Fibroblast of skin of left quadriceps (primary cell): ENCODE data around the gene CRYBA1.

Source experiments
- DNase-seq, 2 experiments: peaks; one replicate each; pipeline ENCODE4 v3.0.0-alpha.2; 2013; ENCODE audit warnings: low read depth in 2 of 2

Gene CRYBA1

DNA sequence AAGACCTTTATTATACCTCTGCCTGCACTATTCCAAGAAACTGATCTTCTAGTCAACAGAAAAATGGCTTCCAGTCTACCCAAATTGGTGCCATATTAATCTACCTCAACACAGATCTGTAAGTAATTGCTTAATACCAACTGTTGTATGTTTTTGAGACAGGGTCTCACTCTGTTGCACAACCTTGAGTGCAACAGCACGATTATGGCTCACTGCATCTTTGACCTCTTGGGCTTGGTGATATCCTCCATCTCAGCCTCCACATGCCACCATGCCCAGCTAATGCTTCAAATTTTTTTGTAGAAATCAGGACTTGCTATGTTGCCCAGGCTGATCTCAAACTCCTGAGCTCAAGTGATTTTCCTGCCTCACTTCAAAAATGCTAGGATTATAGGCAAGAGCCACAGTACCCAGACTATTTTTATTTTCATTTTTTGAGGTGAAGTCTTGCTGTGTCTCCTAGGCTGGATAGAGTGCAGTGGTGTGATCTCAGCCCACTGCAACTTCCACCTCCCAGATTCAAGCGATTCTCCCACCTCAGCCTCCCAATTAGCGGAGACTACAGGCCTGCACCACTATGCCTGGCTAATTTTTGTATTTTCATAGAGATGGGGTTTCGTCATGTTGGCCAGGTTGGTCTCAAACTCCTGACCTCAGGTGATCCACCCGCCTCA lies 32.9 kb downstream of the CRYBA1 start:
- DNase-seq = no peak

DNA sequence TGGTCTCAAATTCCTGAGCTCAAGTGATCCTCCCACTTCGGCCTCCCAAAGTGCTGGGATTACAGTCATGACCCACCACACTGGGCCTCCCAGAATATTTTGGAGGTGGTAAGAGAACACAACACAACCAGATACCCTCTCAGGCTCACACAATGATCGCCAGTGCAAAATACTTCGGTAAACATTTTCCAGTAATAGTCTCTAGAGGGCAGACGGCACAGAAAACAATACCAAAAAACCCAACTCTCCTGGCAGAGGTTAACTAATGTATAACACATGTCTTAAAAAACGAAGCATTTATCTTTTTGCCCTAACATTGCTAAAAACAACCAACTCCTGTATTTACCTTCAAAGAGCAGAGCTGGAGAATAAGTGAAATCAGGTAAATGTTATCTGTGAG lies 36.8 kb downstream of the CRYBA1 start:
- no peak for DNase-seq

DNA sequence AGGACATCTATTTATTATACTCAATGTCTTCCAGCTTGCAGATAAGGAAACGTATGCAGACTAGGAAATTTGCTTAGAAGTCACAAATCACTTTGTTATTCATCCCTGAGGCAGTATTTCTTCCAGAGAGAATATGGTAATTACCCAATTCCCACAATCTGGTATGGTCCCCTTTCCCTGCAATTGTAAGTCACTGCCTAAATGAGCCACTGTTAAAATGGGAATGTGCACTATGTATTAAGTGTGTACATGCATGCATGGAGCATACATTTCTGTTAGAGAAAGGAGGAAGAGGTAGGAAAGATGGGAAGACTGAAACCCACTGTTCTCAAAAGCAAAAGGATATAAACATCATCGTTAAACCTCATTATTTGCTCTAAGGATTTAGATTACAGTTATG lies 37.3 kb downstream of the CRYBA1 start:
- no peak for DNase-seq

DNA sequence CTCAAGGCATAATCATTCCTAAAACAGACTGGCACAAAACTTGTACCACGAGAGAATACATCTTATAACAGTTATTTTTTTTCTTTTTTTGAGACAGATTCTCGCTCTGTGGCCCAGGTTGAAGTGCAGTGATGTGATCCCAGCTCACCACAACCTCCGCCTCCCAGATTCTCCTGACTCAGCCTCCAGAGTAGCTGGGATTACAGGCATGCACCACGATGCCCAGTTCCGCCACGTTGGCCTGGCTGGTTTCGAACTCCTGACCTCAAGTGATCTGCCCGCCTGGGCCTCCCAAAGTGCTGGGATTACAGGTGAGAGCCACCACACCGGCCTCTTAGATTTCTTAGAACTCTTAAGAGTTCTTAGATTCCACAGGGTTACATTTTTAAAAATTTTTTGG lies 43.2 kb downstream of the CRYBA1 start:
- DNase-seq = no peak

DNA sequence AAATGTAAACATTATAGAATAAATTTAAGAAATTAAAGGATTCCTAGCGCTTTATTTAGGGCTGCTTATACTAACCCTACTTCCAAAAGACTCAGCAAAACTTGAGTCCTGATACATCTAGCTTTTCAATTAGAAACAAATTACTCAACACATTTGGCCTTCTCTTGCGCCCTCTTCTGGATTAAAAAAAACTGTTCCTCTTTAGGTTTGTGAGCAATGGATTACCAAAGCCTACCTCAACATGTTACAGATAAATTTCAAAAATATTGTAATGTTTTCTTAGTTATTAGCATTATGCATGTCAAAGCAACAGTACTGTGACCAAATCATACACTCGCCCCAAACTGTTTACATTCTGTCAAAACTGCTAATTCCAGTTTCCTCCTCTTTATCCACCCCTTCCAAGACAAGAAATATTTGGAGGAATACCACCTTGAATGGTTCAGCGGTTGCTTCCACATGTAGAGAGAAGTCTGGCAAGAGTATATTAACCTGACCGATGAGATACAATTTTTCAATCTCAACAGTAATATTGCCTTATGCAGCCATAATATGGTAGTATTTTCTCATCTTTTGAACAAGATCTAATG lies 44.6 kb downstream of the CRYBA1 start:
- DNase-seq = peak; percentile 45 to 51

DNA sequence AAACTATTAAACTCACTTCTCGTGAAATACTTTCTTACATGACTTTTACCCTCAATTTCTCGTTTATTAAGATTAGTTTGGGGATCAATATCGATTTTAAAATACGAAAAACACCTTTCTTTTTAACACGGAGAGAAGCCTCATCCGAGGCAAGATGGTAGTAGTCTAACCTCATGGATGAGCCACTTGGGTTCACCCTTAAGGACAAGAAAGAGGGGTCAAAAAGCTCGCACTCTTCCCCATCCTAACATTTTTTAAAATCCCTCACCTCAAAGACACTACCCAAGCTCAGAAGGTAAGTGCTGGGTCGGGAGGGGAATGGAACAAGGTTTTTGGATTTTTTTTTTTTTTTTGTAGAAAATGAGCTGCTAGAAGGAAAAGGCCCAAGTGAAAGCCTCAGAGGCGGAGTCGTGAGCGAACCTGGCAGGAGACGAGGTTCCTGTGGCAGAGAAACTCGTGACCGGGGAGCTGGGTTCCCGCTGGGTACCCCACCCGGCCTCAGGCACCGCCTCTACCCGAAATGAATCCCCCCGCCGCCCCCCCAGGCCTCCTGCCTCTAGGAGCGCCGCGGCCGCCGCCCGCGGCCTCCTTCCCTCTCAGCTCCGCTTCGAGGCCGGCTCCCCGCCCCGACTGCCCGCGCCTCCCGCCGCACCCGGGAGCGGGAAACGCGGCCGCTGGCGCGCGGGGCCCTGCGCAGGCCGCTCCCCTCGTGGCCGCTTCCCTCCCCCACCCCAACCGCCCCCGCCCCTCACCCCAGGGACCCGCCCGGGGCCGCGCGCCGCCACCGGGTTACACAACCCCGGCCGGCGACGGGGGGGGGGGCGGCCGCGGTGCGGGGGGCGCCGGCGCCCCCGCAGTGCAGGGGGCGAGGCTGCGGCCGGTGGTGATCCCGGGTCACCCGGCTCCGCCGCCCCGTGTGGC lies 45.7 kb downstream of the CRYBA1 start:
- DNase-seq = no peak

DNA sequence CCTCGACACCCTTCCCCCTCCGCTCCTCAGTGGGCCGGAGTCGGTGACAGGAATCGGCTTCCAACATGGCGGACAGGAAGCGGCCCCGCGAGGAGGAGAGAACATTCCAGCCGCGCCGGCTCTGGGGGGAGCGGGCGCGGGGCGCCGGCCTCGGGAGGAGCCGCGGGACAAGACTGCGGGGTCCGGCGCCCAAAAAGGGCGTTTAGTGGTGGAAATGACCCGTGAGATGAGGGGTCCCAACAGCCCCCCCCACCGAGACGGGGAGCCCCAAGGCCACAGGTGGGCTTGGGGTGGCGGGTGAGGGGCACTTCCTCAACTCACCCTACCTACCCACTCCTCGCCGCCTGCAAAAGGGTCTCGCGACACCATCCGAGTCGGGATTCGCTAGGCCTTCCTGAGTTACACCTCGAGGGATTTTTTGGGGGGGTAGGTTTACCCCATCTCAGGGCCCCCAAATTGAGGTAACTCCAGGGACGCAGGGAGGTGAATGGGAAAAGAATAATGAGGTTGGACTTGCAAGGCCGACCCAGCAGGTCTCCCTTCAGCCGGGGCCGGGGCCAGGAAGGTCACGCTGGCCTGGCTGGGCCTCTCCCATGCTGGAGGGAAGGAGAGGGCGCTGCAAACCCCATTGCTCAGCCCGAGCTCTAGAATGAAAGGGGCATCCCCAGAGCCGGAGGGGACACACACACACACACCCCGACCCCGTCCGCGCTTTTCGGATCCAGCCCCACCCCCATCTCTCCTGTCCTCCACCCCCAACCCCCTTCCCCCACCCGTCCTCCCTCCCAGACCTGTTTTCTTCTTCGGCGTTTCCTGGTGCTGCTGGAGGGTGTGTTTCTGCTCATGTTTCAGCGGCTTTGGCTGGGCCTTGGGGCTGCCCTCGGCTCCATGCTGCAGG lies 46.6 kb downstream of the CRYBA1 start:
- DNase-seq = no peak

DNA sequence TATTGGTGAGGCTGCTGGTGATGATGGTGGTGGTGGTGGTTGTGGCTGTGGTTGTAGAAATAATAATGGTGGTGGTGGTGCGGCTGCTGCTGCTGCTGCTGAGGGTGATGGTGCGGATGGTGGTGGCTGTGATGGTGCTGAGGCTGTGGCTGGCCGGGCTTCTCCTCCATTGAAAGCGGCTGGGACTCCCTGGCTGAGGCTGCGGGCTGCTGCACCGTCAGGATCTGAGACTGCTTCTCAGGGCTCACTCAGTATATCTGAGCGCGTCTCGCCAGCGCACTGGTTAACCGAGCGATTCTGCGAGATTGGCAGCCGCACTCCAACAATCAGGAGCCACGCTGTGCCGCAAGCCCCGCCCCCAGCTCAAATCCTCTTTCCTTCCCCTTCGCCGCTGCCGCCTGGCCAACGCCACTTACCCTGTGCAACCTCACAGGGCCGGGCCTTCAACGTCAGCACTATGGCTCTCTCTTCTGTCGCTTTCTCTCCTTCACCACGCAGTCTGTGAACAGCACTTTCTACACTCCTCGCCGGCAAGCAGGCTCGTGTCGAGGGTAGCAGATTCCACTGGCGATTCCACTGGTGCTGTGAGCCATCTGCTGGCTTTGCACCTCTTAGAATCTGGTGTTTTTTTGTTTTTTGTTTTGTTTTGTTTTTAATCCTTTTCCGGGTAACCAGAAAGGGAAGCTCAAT lies 47.4 kb downstream of the CRYBA1 start, which contains the start of gene NUFIP2:
TSS of gene NUFIP2 (minus strand) at position 259 of the 690 bp plus-strand sequence. CDS start at position 170, 89 bp downstream.
- peak; percentile 94 to 95 for DNase-seq

DNA sequence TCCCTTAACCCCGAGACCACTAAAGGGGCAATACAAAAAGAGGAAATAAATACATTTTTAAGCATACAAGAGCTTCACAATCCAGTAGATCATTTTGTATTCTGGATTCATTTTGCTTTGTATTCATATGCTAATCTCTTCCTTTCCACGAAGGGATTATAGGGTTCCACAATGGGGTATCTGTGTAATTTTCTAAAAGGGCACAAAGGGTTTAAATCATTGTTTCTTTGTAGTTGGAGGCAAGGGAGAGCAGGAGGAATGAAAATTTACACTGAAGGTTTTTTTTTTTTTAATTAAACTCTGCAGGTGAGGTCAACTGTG lies 47.9 kb downstream of the CRYBA1 start:
- DNase-seq = no peak

DNA sequence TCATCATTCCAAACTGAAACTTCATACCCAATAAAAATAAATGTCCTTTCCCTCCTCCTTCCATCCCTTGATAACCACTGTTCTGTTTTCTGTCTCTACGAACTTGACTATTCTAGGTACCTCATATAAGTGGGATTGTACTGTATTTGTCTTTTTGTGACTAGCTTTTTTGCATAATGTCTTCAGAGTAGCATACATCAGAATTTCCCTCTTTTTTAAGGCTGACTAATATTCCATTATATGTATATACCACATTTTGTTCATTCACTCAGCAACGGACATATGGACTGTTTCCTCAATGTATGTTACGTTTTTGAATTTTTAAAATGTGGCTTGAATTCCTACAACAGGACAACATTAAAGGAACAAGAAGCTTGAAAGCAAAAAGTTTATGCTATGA lies 48.8 kb downstream of the CRYBA1 start:
- DNase-seq = no peak

DNA sequence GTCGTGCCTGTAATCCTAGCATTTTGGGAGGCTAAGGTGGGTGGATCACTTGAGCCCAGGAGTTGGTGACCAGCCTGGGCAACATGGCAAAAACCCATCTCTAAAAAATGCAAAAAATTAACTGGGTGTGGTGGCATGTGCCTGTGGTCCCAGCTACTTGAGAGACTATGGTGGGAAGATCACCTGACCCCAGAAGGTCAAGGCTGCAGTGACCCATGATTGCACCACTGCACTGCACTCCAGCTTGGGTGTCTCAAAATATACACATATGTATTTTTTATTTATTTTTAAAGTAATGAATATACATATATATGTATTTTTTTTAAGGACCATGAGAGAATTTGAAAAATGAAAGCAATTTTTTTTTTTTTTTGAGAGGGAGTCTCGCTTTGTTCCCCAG lies 52.4 kb downstream of the CRYBA1 start:
- no peak for DNase-seq

DNA sequence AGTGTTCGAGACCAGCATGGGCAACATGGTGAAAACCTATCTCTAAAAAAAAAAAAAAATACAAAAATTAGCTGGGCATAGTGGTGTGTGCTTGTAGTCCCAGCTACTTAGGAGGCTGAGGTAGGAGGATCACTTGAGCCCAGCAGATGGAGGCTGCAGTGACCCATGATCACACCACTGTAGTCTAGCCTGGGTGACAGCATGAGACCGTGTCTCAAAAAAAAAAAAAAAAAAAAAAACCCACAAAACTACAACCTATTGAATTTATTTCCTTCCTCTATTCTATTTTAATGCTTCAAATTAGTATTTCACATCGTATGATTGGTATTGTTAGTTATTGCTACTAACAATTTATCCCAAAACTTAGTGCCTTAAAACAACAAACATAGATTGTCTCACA lies 56.7 kb downstream of the CRYBA1 start:
- DNase-seq = no peak
